Stimulated activated CD4-positive, alpha-beta T cell treated with anti-CD3 and anti-CD28 coated beads, Interleukin-15, amount 100 ng/mL, for 1 hour (primary cell): Measurements from ENCODE around the gene SULF2.

Experiments
- DNase-seq, 2 donors: peaks; one replicate each; pipeline ENCODE4 v3.0.0-alpha.2; 2020; ENCODE audit warnings: low read depth in 1 of 2, low spot score in 1 of 2

Gene SULF2

GRCh38 chr20:47737923-47738322, 47.4 kb downstream of the SULF2 start:
- DNase-seq: no peak

- DNase-seq: no peak
Measured at GRCh38 chr20:47736570-47737152, 48.6 kb downstream of the SULF2 start.

- no peak for DNase-seq
Measured at GRCh38 chr20:47735412-47736400, 49.6 kb downstream of the SULF2 start.

- DNase-seq: no peak
Measured at GRCh38 chr20:47734870-47735269, 50.4 kb downstream of the SULF2 start.

GRCh38 chr20:47733892-47734291, 51.4 kb downstream of the SULF2 start:
- no peak for DNase-seq

DNA sequence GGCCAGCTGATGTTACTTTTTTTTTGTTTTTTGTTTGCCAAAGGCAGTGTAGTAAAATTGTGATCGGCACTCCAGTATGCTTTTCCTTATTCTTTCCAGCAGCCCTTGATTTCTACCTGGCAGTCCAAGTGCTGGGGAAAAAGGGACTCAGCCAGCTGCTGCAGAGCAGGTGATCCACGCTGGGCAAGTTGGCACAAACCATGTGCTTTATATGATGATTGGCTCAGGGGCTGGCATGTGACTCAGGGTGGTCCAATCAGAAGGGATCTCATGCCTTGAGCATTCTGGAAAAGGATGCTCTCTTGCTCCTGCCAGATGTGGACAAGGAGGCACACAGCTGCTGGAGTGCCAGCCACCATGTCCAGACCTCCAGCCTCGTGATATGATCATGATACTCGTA, 54.5 kb downstream of the SULF2 start:
- no peak for DNase-seq

DNA sequence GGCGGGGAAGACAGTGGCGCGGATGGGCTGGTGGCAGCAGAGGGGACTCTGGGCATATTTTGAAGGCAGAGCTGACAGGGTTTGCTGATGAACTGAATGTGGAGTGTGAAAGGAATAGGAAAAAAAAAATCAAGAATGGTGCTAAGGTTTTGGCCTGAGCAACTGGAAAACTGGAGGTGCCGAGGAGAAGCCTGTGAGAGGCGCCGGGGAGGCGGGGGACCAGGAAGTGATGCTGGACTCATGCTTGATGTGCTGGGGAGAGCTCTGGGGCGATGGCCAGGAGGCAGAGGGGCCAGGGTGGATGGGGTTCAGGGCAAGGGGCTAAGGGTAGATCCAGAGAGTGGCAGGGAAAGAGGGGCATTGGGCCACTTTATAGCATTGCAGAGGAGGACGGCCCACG, 55.8 kb downstream of the SULF2 start:
- DNase-seq: no peak

- DNase-seq: no peak
Measured at GRCh38 chr20:47727909-47728361, 57.3 kb downstream of the SULF2 start.

DNA sequence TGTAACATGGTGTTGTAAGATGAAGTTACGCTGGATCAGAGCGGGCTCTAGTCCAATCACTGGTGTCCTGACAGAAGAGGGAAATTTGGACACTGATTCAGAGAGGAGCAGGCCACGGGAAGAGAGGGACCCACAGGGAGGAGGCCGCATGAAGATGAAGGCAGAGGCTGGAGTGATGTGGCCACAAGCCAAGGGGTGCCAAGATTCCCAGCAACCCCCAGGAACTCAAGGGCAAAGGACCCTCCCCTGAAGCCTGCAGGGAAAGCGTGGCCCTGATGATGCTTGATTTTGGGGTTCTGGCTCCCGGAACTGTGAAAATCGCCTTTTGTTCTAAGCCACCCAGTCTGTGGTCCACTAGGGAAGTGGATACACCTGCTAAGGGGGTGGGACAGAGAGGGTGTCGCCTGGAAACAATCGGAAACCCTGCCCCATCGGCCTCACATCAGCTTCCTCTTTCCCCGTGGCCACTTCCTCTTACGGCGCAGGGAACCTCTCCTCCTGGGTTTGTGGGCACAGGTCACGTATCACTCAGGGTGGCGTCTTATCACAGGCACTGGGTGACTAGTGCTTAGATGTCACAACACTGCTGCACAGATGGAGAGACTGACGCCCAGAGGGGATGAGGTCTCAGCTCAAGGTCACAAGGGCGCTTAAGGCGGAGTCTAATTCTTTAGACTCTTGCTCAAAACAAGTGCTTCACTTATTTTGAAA, 58.0 kb downstream of the SULF2 start:
- peak; percentile 26 to 39 for DNase-seq

GRCh38 chr20:47726632-47727031, 58.6 kb downstream of the SULF2 start:
- no peak for DNase-seq

DNA sequence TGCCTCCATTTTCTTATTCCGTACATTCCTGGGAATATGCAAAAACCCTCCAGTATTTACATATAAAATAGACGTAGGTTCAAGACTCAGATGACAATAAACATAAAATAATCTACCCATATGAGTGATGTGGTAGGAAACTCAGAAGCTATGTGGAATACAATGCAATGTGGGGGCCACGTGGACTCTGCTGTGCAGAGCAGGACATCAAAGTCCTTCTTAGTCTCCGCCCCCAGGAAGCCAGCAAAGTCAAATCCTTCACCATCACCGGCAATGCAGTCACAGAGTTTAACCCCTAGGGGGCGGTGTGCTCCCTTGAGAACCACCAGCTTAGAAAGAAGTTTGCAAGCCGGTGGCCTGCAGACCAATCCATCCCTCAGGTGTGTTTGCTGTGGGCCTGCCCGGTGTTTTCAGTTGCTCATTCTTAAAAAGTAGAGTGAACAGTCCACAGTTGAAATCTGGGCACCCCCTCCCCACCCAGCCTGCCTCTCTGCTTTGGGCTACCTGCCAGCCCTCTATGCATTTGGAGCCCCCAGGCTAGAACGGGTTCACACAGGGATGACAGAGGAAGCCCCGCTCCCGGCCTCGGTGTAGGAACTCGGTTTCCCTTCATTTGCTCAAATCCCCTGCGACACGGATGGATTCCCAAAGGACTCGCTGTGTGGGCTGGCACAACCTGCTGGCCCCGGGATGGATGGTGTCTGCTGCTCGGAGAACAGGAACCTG, 59.9 kb downstream of the SULF2 start:
- DNase-seq: peak; percentile 39 to 58

GRCh38 chr20:47724910-47725247, 60.4 kb downstream of the SULF2 start:
- no peak for DNase-seq

GRCh38 chr20:47724396-47724795, 60.9 kb downstream of the SULF2 start:
- DNase-seq: no peak

GRCh38 chr20:47723322-47723721, 62.0 kb downstream of the SULF2 start:
- no peak for DNase-seq

DNA sequence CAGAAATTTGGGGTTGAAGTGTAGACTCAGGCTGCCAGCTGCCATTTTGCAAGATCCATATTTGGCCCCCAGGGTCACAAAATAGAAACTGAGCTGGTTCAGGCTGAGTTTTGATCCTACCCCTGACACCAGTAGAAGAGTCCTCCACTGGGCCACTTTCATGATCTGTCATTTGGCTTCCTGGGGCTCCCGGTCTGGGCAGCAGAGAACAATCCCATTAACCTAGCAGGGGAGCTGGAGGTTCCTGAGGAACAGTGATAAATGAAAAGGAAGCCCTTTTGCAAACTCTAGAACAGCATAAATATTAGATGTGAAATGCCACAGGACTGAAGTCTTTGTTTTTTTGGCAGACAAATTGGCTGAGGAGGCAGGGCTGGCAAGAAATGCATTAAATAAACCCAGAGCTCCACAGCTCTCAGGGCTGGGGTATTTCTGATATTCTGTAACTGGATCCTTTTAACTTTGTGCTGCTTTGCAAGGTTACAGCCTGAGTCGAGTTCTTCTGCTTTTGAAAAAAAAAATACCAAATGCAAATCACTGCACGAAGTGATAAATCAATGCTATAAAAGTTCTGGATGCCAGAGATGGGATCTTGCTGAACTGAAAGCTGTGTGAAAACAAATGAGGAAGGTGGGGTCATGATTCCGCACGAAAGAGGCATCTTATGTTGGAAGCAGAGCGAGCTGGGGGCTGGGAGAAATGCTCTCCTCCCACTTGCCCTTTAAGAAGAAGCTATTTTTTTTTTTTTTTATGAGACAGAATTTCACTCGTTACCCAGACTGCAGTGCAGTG, 64.4 kb downstream of the SULF2 start:
- DNase-seq: no peak

DNA sequence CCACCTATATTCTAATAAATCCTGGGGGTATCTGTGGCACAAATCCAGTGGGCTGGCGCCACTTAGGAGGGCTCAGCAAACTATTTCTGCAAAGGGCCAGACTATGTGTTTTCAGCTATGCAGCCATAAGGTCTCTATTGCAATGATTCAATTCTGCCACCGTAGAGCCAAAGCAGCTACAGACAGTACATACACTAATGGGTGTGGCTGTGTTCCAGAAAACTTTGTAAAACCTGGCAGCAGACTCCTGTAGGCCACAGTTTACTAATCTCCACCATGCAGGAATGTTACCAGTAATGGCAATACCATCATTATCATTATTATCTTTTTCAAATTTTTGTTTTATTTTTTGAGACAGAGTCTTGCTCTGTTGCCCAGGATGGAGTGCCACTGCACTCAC, 65.7 kb downstream of the SULF2 start:
- DNase-seq: no peak

DNA sequence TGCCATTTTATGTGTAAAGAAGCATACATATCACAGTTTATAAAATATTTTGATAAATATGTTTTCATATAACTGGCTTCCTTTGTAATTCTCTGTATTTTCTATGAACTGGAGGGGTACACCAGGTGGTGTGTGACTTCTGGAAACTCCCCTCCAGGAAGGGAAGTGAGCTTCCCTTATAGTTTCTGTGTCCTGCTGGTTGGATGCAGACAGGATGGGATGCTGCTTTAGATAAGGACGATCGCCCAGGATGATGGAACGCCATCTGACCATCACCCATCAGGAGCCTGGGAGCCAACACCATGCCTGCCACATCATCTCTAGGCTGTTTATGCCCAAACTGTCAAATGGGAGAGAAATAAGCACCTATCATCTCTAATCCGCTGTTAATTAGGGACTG, 66.1 kb downstream of the SULF2 start:
- DNase-seq: no peak

GRCh38 chr20:47718398-47718797, 66.9 kb downstream of the SULF2 start:
- DNase-seq: no peak

- DNase-seq: no peak
Measured at GRCh38 chr20:47717421-47717820, 67.9 kb downstream of the SULF2 start.

- no peak for DNase-seq
Measured at GRCh38 chr20:47713878-47714450, 71.3 kb downstream of the SULF2 start.
